GM12878 (cell line): Measurements from ENCODE around the gene TMEM61. TPM values are rescaled to one million over a fixed set of nuclear protein-coding genes. Genes with fewer than 3 reads are reported as not detected.

Source experiments
- ATAC-seq: fragments of 200-7000 bp; cut with Tn5 transposase; 3 replicates; pipeline ENCODE4 v1.9.1; 2020; ENCODE audit warnings: mild to moderate bottlenecking, moderate library complexity
- BruUV-seq: library from RNA; stranded (reverse); fragments of 400-500 nt; replicated peaks from 2 replicates; lab custom pipeline; 2021; lab: Mats Ljungman, UMichigan
- CTCF ChIA-PET: fragments of 300-600 bp; sonication (Branson Sonifier 250); formaldehyde crosslinking; extraction: SDS; loops from one replicate; lab custom pipeline; 2021; ENCODE audit warnings: inconsistent platforms; lab: Yijun Ruan, JAX
- POLR2A ChIA-PET: fragments of 350-600 bp; formaldehyde crosslinking; extraction: SDS; loops from one replicate; lab custom pipeline; 2021; ENCODE audit warnings: inconsistent platforms; lab: Charles Lee
- RAD21 ChIA-PET: fragments of 300-600 bp; sonication (Branson Sonifier 250); formaldehyde crosslinking; loops from one replicate; lab custom pipeline; 2023; ENCODE audit warnings: antibody characterized with exemption; ENCODE audit not compliant: unreplicated experiment; lab: Charles Lee
- SMC1A ChIA-PET: fragments of 300-600 bp; sonication (Branson Sonifier 250); formaldehyde crosslinking; loops from one replicate; lab custom pipeline; 2023; ENCODE audit not compliant: unreplicated experiment, uncharacterized antibody; lab: Charles Lee
- DNase-seq: peaks from one replicate; pipeline ENCODE4 v3.0.0-alpha.2; 2011; ENCODE audit warnings: low read depth, low spot score
- FAIRE-seq: peaks from 3 replicates; lab custom pipeline; 2011; peaks lifted over from hg19 to GRCh38; lab: Jason Lieb, UNC
- H2AFZ ChIP-seq: 2 replicates; pipeline ENCODE4 v1.6.0; 2011; ENCODE audit warnings: low read depth, low read length, control low read depth; ENCODE audit not compliant: control insufficient read depth
- H3K27ac ChIP-seq: 2 replicates; pipeline ENCODE4 v1.5.1; 2011; ENCODE audit warnings: control low read depth; ENCODE audit not compliant: control insufficient read depth, insufficient read depth
- H3K27me3 ChIP-seq, 2 experiments: replicated peaks in 1 of 2; 2 replicates each; pipeline versions ENCODE4 v1.6.0 to v1.6.1; 2011; ENCODE audit warnings: low read length in 1 of 2; ENCODE audit not compliant: control insufficient read depth in 2 of 2, insufficient read depth in 2 of 2
- H3K36me3 ChIP-seq, 2 experiments: 2 replicates each; pipeline ENCODE4 v1.5.1; 2011; ENCODE audit warnings: low read length in 1 of 2; ENCODE audit not compliant: control insufficient read depth in 2 of 2, insufficient read depth in 2 of 2
- H3K4me1 ChIP-seq: 2 replicates; pipeline ENCODE4 v1.6.1; 2011; ENCODE audit warnings: mild to moderate bottlenecking, low read length, moderate library complexity, mixed read lengths; ENCODE audit not compliant: control insufficient read depth, insufficient read depth
- H3K4me2 ChIP-seq: 2 replicates; pipeline ENCODE4 v1.6.0; 2011; ENCODE audit warnings: control low read depth; ENCODE audit not compliant: control insufficient read depth, insufficient read depth
- H3K4me3 ChIP-seq: fragments of 200-600 bp; sonication (generic); 2 replicates; pipeline ENCODE4 v1.5.1; 2016
- H3K79me2 ChIP-seq: 2 replicates; pipeline ENCODE4 v1.6.0; 2011; ENCODE audit warnings: low read length; ENCODE audit not compliant: control insufficient read depth, insufficient read depth
- H3K9ac ChIP-seq: 2 replicates; pipeline ENCODE4 v1.8.0; 2011; ENCODE audit warnings: low read length, control low read depth, mixed read lengths; ENCODE audit not compliant: control insufficient read depth, insufficient read depth
- H3K9me3 ChIP-seq: replicated peaks from 3 replicates; pipeline ENCODE4 v1.5.1; 2011; ENCODE audit warnings: mild to moderate bottlenecking, low read length; ENCODE audit not compliant: control insufficient read depth, insufficient read depth
- H4K20me1 ChIP-seq: 2 replicates; pipeline ENCODE4 v1.6.0; 2011; ENCODE audit not compliant: control insufficient read depth, insufficient read depth
- IKZF2 ChIP-seq, 2 experiments: fragments of 450-650 bp; IDR thresholded peaks; 2 replicates each; pipeline ENCODE4 v1.6.1; 2017; ENCODE audit warnings: mild to moderate bottlenecking in 2 of 2, moderate library complexity in 2 of 2
- SUPT20H ChIP-seq: IDR thresholded peaks from 2 replicates; pipeline ENCODE4 v1.6.1; 2011; ENCODE audit warnings: low read depth, mild to moderate bottlenecking, low read length, moderate library complexity, borderline replicate concordance; ENCODE audit not compliant: control insufficient read depth
- WGBS: methylation state at CpG from one replicate; pipeline ENCODE4 v1.1.6; 2016; ENCODE audit warnings: low lambda C conversion rate; ENCODE audit not compliant: insufficient replicate concordance, insufficient coverage; ENCODE audit errors: missing lambda C conversion rate; 5-methylcytosine and 5-hydroxymethylcytosine counted together
- in situ Hi-C: fragments of 300-500 bp; cut with MboI; formaldehyde crosslinking; loops from 9 replicates; pipeline ENCODE4 v1.14.3; 2018; ENCODE audit warnings: mixed read lengths
- intact Hi-C: fragments of 100-400 bp; cut with micrococcal nuclease; formaldehyde crosslinking; loops from one replicate; pipeline ENCODE4 v1.14.2; 2022; ENCODE audit not compliant: unreplicated experiment
- polyA plus RNA-seq, 11 experiments: library from polyadenylated mRNA; depleted of rRNA in 4 of 11; unstranded in 6 of 11; stranded (reverse) in 5 of 11; fragments of >200 nt; fragmentation: Nextera tagmentation in 4 of 11; fragmentation: Illumina TruSeq in 1 of 11; extraction: Ambion mirVana in 4 of 11; extraction: Trizol in 1 of 11; gene quantifications; 1 replicate in 1 of 11; 2 replicates in 10 of 11; pipeline versions ENCODE4 v1.2.1 to v1.2.3, GENCODE V29; 2011 to 2016; ENCODE audit warnings: inconsistent platforms in 2 of 11, missing spikeins in 2 of 11, low read depth in 1 of 11
- total RNA-seq, 4 experiments: library from RNA; depleted of rRNA in 3 of 4; stranded (reverse); fragments of >200 nt in 3 of 4; fragmentation: Illumina TruSeq in 1 of 4; extraction: Trizol in 1 of 4; gene quantifications; 2 replicates each; pipeline versions ENCODE4 v1.2.1 to v1.2.3, GENCODE V29; 2013 to 2021
- TF ChIP-seq, protein P1 (sequence below): fragments of 450-650 bp; IDR thresholded peaks from 2 replicates; pipeline ENCODE4 v1.6.1; 2016; ENCODE audit warnings: mild to moderate bottlenecking, moderate library complexity, borderline replicate concordance
- TF ChIP-seq, protein P2 (sequence below): fragments of 450-650 bp; IDR thresholded peaks from 2 replicates; pipeline ENCODE4 v1.6.1; 2017; ENCODE audit warnings: antibody characterized with exemption, mild to moderate bottlenecking, moderate library complexity
- TF ChIP-seq, protein P3 (sequence below): IDR thresholded peaks from 2 replicates; pipeline ENCODE4 v1.6.1; 2012; ENCODE audit warnings: low read depth, low read length, improper control_type of control experiment

The TMEM61 gene
- total and polyA plus RNA-seq, 10 of the 15 experiments (the other 5 are each of a cell fraction or from before 2014, with no cell fraction given) = not detected

DNA sequence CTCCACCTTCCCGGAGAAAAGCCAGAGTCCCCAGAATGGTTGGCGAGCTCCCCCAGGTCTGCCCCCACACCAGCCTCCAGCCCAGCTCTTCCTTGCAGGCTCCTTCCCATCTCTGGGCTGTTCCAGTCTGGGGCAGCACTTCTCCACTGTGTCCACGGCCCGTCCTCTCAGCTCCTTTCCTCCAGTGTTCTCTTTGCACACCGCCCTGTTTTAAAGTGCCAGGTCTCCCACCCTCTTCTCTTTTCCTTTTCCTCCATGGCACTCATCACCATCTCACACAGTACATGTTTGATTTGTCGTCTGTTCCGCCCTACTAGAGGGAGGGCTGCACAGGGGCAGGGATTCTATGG lies 52.8 kb downstream of the TMEM61 start (continued):
- TF ChIP-seq, protein P1, sequence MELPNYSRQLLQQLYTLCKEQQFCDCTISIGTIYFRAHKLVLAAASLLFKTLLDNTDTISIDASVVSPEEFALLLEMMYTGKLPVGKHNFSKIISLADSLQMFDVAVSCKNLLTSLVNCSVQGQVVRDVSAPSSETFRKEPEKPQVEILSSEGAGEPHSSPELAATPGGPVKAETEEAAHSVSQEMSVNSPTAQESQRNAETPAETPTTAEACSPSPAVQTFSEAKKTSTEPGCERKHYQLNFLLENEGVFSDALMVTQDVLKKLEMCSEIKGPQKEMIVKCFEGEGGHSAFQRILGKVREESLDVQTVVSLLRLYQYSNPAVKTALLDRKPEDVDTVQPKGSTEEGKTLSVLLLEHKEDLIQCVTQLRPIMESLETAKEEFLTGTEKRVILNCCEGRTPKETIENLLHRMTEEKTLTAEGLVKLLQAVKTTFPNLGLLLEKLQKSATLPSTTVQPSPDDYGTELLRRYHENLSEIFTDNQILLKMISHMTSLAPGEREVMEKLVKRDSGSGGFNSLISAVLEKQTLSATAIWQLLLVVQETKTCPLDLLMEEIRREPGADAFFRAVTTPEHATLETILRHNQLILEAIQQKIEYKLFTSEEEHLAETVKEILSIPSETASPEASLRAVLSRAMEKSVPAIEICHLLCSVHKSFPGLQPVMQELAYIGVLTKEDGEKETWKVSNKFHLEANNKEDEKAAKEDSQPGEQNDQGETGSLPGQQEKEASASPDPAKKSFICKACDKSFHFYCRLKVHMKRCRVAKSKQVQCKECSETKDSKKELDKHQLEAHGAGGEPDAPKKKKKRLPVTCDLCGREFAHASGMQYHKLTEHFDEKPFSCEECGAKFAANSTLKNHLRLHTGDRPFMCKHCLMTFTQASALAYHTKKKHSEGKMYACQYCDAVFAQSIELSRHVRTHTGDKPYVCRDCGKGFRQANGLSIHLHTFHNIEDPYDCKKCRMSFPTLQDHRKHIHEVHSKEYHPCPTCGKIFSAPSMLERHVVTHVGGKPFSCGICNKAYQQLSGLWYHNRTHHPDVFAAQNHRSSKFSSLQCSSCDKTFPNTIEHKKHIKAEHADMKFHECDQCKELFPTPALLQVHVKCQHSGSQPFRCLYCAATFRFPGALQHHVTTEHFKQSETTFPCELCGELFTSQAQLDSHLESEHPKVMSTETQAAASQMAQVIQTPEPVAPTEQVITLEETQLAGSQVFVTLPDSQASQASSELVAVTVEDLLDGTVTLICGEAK = no peak

DNA sequence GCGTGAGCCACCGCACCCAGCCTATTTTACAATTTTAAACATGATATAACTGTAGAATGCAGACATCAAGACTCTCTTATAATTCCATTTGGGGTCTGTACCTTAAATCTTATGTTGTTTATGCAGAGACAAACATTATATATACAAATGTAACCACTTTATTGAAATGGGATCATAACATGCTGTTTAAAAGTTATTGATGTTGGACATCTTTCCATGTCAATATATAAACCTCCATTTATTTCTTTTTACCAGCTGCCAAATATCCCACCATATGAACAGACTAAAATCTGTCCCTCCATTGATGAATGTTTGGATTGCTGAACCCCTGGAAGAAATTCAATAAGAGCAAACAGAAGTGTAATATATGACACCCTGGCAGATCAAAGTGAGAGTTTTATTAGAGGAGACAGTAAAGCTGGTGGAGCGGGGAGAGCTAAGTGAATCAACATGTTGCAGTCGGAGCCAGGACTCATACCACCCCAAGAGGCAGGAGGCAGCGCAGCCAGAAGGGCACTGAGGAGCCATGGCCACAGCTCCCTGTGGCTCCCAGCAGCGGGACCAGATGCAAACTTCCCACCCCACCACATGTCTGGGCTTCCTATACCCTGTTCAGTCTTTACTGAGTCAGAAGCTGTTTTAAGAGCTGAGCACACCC lies 54.2 kb downstream of the TMEM61 start:
- no peaks in the 10 kb centered on the region for H3K4me1 ChIP-seq
- H3K36me3 ChIP-seq = no peaks in the 10 kb centered on the region
- ATAC-seq = no peak
- H4K20me1 ChIP-seq = no peaks in the 10 kb centered on the region; the same call in 1 of the 2 replicates
- POLR2A ChIA-PET = no interaction called here
- no peaks in the 10 kb centered on the region for H3K79me2 ChIP-seq
- H3K9me3 ChIP-seq = no peaks in the 10 kb centered on the region
- no peak for FAIRE-seq
- no peak overlapping the region for H3K4me2 ChIP-seq
- H3K9ac ChIP-seq = no peak overlapping the region
- no TSS peak for BruUV-seq
- H3K27ac ChIP-seq = no peak overlapping the region
- RAD21 ChIA-PET = interaction anchor here (0.6 kb wide), 1 partner anchor 87 kb away, joined by 3 read pairs; no protein-coding TSS in a partner anchor
- TF ChIP-seq SUPT20H (no peak), IKZF2 (IDR thresholded peaks at IDR 0.05) (no peak)
- TF ChIP-seq, protein P2, sequence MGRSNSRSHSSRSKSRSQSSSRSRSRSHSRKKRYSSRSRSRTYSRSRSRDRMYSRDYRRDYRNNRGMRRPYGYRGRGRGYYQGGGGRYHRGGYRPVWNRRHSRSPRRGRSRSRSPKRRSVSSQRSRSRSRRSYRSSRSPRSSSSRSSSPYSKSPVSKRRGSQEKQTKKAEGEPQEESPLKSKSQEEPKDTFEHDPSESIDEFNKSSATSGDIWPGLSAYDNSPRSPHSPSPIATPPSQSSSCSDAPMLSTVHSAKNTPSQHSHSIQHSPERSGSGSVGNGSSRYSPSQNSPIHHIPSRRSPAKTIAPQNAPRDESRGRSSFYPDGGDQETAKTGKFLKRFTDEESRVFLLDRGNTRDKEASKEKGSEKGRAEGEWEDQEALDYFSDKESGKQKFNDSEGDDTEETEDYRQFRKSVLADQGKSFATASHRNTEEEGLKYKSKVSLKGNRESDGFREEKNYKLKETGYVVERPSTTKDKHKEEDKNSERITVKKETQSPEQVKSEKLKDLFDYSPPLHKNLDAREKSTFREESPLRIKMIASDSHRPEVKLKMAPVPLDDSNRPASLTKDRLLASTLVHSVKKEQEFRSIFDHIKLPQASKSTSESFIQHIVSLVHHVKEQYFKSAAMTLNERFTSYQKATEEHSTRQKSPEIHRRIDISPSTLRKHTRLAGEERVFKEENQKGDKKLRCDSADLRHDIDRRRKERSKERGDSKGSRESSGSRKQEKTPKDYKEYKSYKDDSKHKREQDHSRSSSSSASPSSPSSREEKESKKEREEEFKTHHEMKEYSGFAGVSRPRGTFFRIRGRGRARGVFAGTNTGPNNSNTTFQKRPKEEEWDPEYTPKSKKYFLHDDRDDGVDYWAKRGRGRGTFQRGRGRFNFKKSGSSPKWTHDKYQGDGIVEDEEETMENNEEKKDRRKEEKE = no peak
- TF ChIP-seq, protein P3, sequence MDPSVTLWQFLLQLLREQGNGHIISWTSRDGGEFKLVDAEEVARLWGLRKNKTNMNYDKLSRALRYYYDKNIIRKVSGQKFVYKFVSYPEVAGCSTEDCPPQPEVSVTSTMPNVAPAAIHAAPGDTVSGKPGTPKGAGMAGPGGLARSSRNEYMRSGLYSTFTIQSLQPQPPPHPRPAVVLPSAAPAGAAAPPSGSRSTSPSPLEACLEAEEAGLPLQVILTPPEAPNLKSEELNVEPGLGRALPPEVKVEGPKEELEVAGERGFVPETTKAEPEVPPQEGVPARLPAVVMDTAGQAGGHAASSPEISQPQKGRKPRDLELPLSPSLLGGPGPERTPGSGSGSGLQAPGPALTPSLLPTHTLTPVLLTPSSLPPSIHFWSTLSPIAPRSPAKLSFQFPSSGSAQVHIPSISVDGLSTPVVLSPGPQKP = no peak
- TF ChIP-seq, all 136 proteins: peak for 0
- CTCF ChIA-PET = interaction anchor here (1.4 kb wide), 1 partner anchor 12 kb away, joined by 7 read pairs; no protein-coding TSS in a partner anchor
- SMC1A ChIA-PET = no interaction called here
- in situ Hi-C loops = loop anchor here (5.0 kb wide), 1 partner anchor 52 kb away; the partner anchor contains the start of gene TMEM61
- H2AFZ ChIP-seq = no peak overlapping the region
- 56% methylated on average over 6 of the region's 6 CpGs for WGBS
- no peak overlapping the region for H3K4me3 ChIP-seq
- peaks cover 5 to 13% of the 10 kb centered on the region in 2 experiments for H3K27me3 ChIP-seq
- DNase-seq = no peak
- intact Hi-C loops = no loop called here
